Stomach (tissue), 9 donors: ENCODE measurements around the gene PKIB. TPM values are rescaled to one million over a fixed set of nuclear protein-coding genes. Genes with fewer than 3 reads are reported as not detected.
A peak's percentile ranks its signal among the peaks of the same experiment; 100 is the strongest.

ENCODE experiments used
- DNase-seq, 2 donors: peaks; one replicate each; pipeline versions ENCODE4 v3.0.0 to v3.0.0-alpha.2; 2013 to 2019
- H3K27ac ChIP-seq, 5 donors: fragments of 200-600 bp in 4 of 5; sonication (generic) in 4 of 5; one replicate each; pipeline ENCODE4 v1.5.1; 2013 to 2019; ENCODE audit warnings: mild to moderate bottlenecking in 1 of 5, moderate library complexity in 1 of 5
- H3K27me3 ChIP-seq, 3 donors: fragments of 200-600 bp; sonication (generic); one replicate each; pipeline ENCODE4 v1.5.1; 2017 to 2019; ENCODE audit warnings: mixed run types in 1 of 3
- H3K36me3 ChIP-seq, 4 donors: fragments of 200-600 bp; sonication (generic); 1 replicate in 3 of 4; 2 replicates in 1 of 4; pipeline ENCODE4 v1.5.1; 2016 to 2019
- H3K4me1 ChIP-seq, 4 donors: fragments of 200-600 bp; sonication (generic); one replicate each; pipeline ENCODE4 v1.5.1; 2016 to 2019
- H3K4me3 ChIP-seq, 4 donors: fragments of 200-600 bp; sonication (generic) in 3 of 4; one replicate each; pipeline ENCODE4 v1.5.1; 2016 to 2019; ENCODE audit warnings: mild to moderate bottlenecking in 1 of 4
- H3K9me3 ChIP-seq, 4 donors: fragments of 200-600 bp; sonication (generic); one replicate each; pipeline ENCODE4 v1.5.1; 2016 to 2019
- CTCF ChIP-seq, 7 experiments: fragments of 450-650 bp in 4 of 7; fragments of 200-600 bp in 3 of 7; sonication (generic) in 3 of 7; IDR thresholded peaks; one replicate each; pipeline ENCODE4 v1.5.1; 2016 to 2019; ENCODE audit warnings: antibody characterized with exemption in 7 of 7, control low read depth in 2 of 7, mild to moderate bottlenecking in 1 of 7
- EP300 ChIP-seq: sonication (generic); formaldehyde crosslinking; IDR thresholded peaks from one replicate; pipeline ENCODE4 v1.6.1; 2017; ENCODE audit warnings: antibody characterized with exemption
- POLR2A ChIP-seq, 4 donors: fragments of 450-650 bp; IDR thresholded peaks; one replicate each; pipeline ENCODE4 v1.6.1; 2016; ENCODE audit warnings: antibody characterized with exemption in 4 of 4, control low read depth in 2 of 4, mild to moderate bottlenecking in 1 of 4, moderate library complexity in 1 of 4
- POLR2AphosphoS5 ChIP-seq, 3 donors: sonication (generic); formaldehyde crosslinking; IDR thresholded peaks; one replicate each; pipeline ENCODE4 v1.6.1; 2016; ENCODE audit warnings: antibody characterized with exemption in 3 of 3
- WGBS, 5 donors: extraction: QIAGEN DNeasy Blood & Tissue Kit in 3 of 5; methylation state at CpG; one replicate each; pipeline versions ENCODE4 v1.1.5 to v1.1.7; 2013 to 2018; 5-methylcytosine and 5-hydroxymethylcytosine counted together
- intact Hi-C: fragments of 100-400 bp; cut with DNase I; formaldehyde crosslinking; loops from one replicate; pipeline ENCODE4 v1.15.1; 2023; ENCODE audit warnings: low total_unique reads
- polyA plus RNA-seq, 3 donors: library from polyadenylated mRNA; stranded (reverse); fragments of 200-250 nt; gene quantifications; one replicate each; pipeline ENCODE4 v1.2.3, GENCODE V29; 2013
- total RNA-seq, 5 donors: library from RNA; depleted of rRNA; stranded (reverse); fragments of >200 nt; gene quantifications; one replicate each; pipeline versions ENCODE4 v1.1.0 to v1.2.3, GENCODE V29; 2014 to 2016
- donor health status: healthy with polysubstance abuse.
- donor health status: Bipolar disorder and iron deficiency.
- donor health status: healthy.

Gene PKIB
- total and polyA plus RNA-seq, 8 donors: 7.6 to 128 (median 26.4) TPM

GRCh38 chr6:122660296-122660695 lies 50.1 kb downstream of the PKIB start:
- 18 to 44% (median 28%) methylated on average over 3 of the region's 3 CpGs for WGBS, 5 donors
- Histone ChIP-seq H3K4me3 (no peak overlapping the region), H3K9me3 (no peaks in the 10 kb centered on the region), H3K27me3 (no peaks in the 10 kb centered on the region), H3K4me1 (peaks cover 0 to 9% (median 0%) of the 10 kb centered on the region in 4 donors), H3K36me3 (no peaks in the 10 kb centered on the region), H3K27ac (no peak overlapping the region)
- DNase-seq: no peak
- TF ChIP-seq CTCF (IDR thresholded peaks at IDR 0.05): no peak
- intact Hi-C loops: no loop called here

GRCh38 chr6:122663981-122664380 lies 53.8 kb downstream of the PKIB start:
- Histone ChIP-seq H3K27me3 (no peaks in the 10 kb centered on the region), H3K4me3 (no peak overlapping the region), H3K36me3 (no peaks in the 10 kb centered on the region), H3K4me1 (no peaks in the 10 kb centered on the region), H3K27ac (no peak overlapping the region), H3K9me3 (no peaks in the 10 kb centered on the region)
- TF ChIP-seq POLR2AphosphoS5 (IDR thresholded peaks at IDR 0.05) (no peak), EP300 (no peak), POLR2A (IDR thresholded peaks at IDR 0.05) (no peak), CTCF (IDR thresholded peaks at IDR 0.05) (no peak)
- intact Hi-C loops: no loop called here
- peak in 1 of 2 donors; percentile 25 for DNase-seq

GRCh38 chr6:122665929-122666328 lies 55.7 kb downstream of the PKIB start:
- intact Hi-C loops: no loop called here
- no peak for TF ChIP-seq POLR2A (IDR thresholded peaks at IDR 0.05)
- TF ChIP-seq EP300: no peak
- TF ChIP-seq POLR2AphosphoS5 (IDR thresholded peaks at IDR 0.05): no peak
- no peak for TF ChIP-seq CTCF (IDR thresholded peaks at IDR 0.05)

GRCh38 chr6:122666418-122666817 lies 56.2 kb downstream of the PKIB start:
- intact Hi-C loops: no loop called here
- no peak overlapping the region for H3K4me3 ChIP-seq
- WGBS, 5 donors: 94 to 97% (median 96%) methylated on average over 2 of the region's 2 CpGs

More at GRCh38 chr6:122665929-122666328, 55.7 kb downstream of the PKIB start:
- no peak for DNase-seq
- no peaks in the 10 kb centered on the region for H3K4me1 ChIP-seq
- no peak overlapping the region for H3K27ac ChIP-seq
- H3K27me3 ChIP-seq: no peaks in the 10 kb centered on the region
- H3K9me3 ChIP-seq: no peaks in the 10 kb centered on the region
- 81 to 86% (median 85%) methylated on average over 4 of the region's 4 CpGs for WGBS, 5 donors
- no peak overlapping the region for H3K4me3 ChIP-seq
- no peaks in the 10 kb centered on the region for H3K36me3 ChIP-seq

More at GRCh38 chr6:122666418-122666817, 56.2 kb downstream of the PKIB start:
- DNase-seq: no peak
- Histone ChIP-seq H3K27me3 (no peaks in the 10 kb centered on the region), H3K4me1 (no peaks in the 10 kb centered on the region), H3K9me3 (no peaks in the 10 kb centered on the region), H3K36me3 (no peaks in the 10 kb centered on the region), H3K27ac (no peak overlapping the region)
- TF ChIP-seq POLR2AphosphoS5 (IDR thresholded peaks at IDR 0.05): no peak
- TF ChIP-seq POLR2A (IDR thresholded peaks at IDR 0.05): no peak
- no peak for TF ChIP-seq CTCF (IDR thresholded peaks at IDR 0.05)
- no peak for TF ChIP-seq EP300
